ENCODE data around the gene PLOD3.
"Not testable (repeated sequence)": the region's sequence is repeated elsewhere in the genome, so short reads cannot be mapped to it uniquely, and the experiment has no call there.

The PLOD3 gene

DNA sequence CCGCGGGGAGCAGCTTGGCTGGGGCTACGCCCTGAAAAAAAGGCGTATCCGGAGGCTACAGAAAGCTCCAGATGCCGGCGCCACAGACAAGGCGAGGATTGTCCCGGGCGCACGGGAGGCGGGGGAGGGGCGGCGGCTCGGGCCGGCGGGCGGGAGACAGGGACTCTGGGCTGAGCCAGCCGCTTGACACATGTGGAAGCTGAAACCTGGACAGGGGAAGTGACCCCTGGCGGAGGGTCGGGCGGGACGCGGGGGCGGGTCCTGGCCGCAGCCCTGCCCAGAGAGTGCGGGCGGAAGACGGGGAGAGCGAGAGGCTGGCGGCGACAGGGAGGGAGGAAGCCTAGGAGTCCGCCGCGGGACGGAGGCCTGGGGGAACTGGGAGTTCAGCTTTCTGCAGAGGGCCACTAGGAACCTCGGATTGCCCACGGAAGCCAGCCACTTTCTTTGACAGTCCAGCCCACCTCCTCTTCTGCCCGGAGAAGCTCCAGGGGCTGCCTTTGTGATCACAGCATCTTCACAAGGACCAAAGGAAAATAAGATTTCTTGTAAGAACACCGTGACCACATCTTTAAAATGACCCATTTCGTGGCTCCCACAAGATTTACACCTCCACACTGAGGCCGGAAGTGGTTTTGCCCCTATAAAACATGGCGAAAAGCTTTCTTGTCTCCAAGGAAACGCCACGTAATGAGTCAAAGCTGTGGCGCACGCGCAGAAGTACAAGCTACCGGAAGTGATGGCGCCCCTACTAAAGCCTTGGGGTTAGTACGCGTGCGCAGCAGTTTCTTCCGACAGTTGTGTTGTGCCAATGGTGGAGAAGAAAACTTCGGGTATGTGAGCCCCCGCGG is at the start of gene PLOD3, which contains the start of gene ZNHIT1:
TSS of gene PLOD3 (minus strand) at position 194 of the 848 bp plus-strand sequence. CDS start 307 bp downstream, outside the sequence.
TSS of gene ZNHIT1 (plus strand) at position 778 of the 848 bp plus-strand sequence. CDS start at position 809, 31 bp downstream.
- peak; percentile 86 to 92 for DNase-seq (ENCODE audit: low read depth in 2 of 2)

- no peak for DNase-seq (ENCODE audit: low read depth in 2 of 2)
Observed at GRCh38 chr7:101265622-101266516, 48.5 kb upstream of the PLOD3 start.

DNA sequence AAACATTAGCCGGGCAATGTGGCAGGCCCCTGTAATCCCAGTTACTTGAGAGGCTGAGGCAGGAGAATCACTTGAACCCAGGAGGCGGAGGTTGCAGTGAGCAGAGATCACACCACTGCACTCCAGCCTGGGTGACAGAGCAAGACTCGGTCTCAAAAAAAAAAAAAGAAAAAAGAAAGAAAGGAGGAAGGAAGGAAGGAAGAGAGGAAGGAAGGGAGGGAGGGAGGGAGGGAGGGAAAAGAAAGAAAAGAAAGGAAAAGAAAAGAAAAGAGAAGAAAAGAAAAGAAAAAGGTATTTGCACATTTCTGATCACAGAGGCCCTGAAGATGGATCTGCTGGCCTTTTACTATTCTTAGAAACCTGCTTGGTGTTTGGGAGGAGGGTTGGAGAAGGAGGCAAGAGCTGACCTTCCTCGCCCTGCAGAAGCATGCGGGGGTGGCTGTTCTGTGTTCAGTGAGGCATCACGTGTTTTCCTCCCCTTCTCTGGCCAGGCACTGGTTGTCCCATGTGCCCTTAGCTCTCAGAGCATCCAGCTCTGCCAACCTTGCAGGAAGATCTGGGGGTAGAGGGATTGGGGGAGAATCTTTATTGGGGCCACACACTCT is 46.8 kb upstream of the PLOD3 start:
- not testable (repeated sequence) for DNase-seq (ENCODE audit: low read depth in 2 of 2)

DNA sequence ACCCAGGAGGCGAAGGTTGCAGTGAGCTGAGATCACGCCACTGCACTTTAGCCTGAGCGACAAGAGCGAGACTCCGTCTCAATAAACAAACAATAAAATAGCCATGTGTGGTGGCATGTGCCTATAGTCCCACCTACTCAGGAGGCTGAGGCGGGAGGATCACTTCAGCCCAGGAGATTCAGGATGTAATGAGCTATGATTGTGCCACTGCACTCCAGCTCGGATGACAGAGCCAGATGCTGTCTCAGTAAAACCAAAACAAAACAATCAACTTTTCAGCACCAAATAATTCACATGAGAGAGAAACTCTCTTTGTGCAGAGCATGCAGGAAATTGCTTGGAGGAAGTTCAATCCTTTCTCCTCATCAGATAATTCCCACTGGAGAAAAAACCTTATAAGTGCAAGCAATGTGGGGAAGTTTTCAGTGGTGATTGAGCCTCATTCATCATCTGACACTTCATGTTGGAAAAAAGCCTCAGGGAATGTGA is 40.9 kb upstream of the PLOD3 start:
- no peak for DNase-seq (ENCODE audit: low read depth in 2 of 2)

GRCh38 chr7:101255796-101256195 is 38.4 kb upstream of the PLOD3 start:
- DNase-seq (ENCODE audit: low read depth in 2 of 2) = no peak

DNA sequence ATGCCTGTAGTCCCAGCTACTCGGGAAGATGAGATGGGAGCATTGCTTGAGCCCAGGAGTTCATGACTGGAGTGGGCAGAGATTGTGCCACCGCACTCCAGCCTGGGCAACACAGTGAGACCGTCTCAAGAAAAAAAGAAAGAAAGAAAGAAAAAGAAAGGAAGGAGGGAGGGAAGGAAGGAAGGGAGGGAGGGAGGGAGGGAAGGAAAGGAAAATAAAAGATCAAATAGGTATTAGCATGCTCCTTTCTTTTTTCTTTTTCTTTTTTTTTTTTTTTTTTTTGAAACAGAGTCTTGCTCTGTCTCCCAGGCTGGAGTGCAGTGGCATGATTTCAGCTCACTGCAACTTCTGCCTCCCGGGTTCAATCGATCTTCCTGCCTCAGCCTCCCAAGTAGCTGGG is 35.8 kb upstream of the PLOD3 start:
- not testable (repeated sequence) for DNase-seq (ENCODE audit: low read depth in 2 of 2)

GRCh38 chr7:101251871-101252659 is 34.7 kb upstream of the PLOD3 start:
- peak; percentile 99 for DNase-seq (ENCODE audit: low read depth in 2 of 2)

GRCh38 chr7:101250324-101250723 is 32.9 kb upstream of the PLOD3 start:
- no peak for DNase-seq (ENCODE audit: low read depth in 2 of 2)

GRCh38 chr7:101248276-101248675 is 30.9 kb upstream of the PLOD3 start:
- DNase-seq (ENCODE audit: low read depth in 2 of 2) = no peak

- DNase-seq (ENCODE audit: low read depth in 2 of 2) = no peak
Observed at GRCh38 chr7:101245147-101245668, 27.8 kb upstream of the PLOD3 start.

DNA sequence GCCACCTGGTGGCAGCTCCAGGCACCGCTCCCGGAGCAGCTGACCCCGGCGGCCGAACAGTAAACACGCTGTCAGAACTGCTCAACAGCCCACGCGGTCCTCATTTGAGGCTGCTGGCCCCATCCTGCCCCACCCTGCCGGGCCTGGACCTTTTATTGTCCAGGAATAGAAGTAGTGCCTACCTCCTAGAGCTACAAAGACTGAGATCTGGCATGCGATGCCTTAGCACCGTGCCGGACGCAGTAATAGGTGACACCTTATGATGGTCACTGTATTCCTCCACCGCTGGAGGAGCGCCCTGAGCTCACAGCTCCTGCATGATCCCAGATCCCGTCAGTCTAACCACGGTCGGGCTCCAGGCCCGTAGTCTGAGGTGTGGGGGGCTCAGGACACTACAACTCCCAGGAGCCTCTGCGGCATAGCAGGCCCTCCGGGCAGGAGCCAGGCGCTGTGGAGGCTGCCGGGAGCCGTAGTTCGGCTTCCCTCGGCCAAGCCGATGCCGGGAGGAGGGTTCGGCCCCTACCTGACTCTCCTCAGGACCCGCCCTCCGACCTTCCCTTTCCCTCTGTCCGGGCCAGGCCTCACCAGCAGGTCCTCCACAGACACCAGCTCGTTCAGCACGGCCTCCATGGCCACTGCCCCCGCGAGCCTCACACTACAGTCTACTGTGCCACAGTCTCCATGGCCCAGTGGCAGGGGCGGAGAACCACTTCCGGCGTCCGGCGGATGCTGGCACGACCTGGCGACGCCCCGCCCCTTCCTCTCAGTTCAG is 27.2 kb upstream of the PLOD3 start, which contains the start of gene FIS1:
TSS of gene FIS1 (minus strand) at position 707 of the 772 bp plus-strand sequence. CDS start at position 630, 77 bp downstream.
- peak; percentile 89 to 94 for DNase-seq (ENCODE audit: low read depth in 2 of 2)

DNA sequence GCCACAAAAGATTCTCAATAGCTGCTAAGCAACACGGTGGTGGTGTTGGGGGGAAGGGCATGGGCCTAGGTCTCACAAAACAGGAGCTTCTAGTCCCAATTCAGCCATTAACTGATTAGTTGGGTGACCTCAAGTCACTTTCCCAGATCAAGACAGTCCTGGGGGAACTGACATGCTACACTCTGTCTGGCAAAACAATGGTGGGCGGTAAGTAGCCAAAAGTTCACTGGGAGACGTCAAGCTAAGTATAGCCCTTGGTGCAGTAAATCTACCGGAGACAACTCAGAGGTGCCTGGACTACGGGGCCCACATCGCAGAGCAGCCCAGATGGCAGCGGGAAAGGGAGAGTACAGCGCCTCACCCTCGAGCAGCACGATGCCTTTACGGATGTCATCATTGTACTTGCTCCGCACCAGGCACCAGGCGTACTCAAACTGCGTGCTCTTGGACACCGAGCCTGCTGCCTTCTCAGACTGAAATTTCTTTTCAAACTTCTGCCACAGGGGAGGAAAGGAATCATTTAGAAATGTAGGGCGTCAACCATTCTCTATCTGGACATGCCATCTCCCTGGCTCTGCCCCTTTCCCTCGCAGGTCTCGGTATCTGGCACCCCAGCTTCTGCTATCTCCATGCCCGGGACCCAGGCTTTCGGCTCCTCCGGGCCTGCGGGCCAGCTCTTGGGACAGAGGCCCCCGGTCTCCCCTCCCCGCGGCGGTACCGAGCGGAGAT is 26.4 kb upstream of the PLOD3 start:
- DNase-seq (ENCODE audit: low read depth in 2 of 2) = no peak

DNA sequence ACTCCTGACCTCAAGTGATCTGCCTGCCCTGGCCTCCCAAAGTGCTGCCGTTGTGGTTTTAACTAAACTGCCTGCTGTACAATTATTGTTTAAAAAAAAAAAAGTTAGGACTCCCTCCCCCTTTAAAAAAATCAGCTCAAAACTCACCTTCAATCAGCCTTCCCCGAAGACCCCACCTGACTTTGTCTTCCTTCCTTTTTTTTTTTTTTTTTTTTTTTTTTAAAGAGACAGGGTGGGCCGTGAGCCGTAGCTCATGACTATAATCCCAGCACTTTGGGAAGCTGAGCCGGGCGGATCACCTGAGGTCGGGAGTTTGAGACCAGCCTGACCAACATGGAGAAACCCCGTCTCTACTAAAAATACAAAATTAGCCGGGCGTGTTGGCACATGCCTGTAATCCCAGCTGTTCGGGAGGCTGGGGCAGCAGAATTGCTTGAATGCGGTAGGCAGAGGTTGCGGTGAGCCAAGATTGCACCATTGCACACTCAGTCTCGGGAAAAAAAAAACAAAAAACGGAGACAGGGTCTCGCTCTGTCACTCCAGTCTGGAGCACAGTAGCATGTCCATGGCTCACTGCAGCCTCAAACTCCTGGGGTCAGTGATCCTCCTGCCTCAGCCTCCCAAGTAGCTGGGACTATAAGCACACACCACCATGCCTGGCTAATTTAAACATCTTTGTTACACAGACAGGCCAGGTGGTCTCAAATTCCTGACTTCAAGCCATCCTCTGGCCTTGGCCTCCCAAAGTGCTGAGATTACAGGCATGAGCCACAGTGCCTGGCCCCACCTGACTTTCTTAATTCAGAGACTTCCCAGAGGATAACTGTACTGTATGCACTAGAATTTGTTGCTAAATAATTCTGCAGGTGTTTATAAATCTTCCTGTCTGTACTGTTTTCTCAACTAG is 24.3 kb upstream of the PLOD3 start:
- DNase-seq (ENCODE audit: low read depth in 2 of 2) = no peak

DNA sequence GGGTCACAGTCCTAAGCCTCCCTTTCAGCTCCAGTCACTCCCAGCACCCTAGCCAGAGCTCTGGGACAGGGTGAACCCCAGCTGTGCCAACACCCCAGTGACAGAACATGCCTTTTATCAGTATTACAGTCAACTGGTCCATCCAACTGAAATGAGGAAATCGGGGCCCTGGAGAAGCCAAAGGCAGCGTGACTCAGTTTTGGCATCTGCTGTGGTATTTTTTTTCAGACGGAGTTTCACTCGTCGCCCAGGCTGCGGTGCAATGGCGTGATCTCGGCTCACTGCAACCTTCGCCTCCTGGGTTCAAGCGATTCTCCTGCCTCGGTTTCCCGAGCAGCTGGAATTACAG is 23.6 kb upstream of the PLOD3 start:
- DNase-seq (ENCODE audit: low read depth in 2 of 2) = no peak

- no peak for DNase-seq (ENCODE audit: low read depth in 2 of 2)
Observed at GRCh38 chr7:101240226-101241014, 23.0 kb upstream of the PLOD3 start.

DNA sequence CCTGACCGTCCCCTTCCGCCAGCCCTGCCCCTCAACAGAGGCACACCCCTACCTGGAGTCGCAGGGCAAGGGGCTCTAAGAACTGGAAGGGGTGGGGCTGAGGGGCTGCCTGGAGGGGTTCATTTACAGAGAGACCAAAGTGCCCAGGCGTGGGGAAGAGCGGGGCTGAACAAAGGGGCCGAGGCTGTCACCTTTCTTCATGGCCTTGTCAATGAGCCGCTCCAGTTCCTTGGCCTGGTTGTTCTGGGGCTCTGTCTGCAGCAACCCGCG is 22.5 kb upstream of the PLOD3 start:
- no peak for DNase-seq (ENCODE audit: low read depth in 2 of 2)

GRCh38 chr7:101239191-101239950 is 22.0 kb upstream of the PLOD3 start:
- no peak for DNase-seq (ENCODE audit: low read depth in 2 of 2)
